AG10803 (cell line): Measurements from ENCODE around the gene TDG.
"Not testable (repeated sequence)": the region's sequence is repeated elsewhere in the genome, so short reads cannot be mapped to it uniquely, and the experiment has no call there.

Experiments used
- DNase-seq: peaks from one replicate; pipeline ENCODE4 v3.0.0; 2010; ENCODE audit warnings: low read depth
- H3K4me3 ChIP-seq: 2 replicates; pipeline ENCODE4 v1.5.1; 2011; ENCODE audit warnings: mild to moderate bottlenecking, low read length, control low read depth
- CTCF ChIP-seq: conservative IDR thresholded peaks from 2 replicates; pipeline ENCODE4 v1.5.1; 2011; ENCODE audit warnings: mild to moderate bottlenecking, low read length, control low read depth, inconsistent platforms

TDG gene

GRCh38 chr12:104012331-104012730, 46.7 kb downstream of the TDG start:
- DNase-seq: no peak
- H3K4me3 ChIP-seq: no peak overlapping the region
- TF ChIP-seq CTCF: no peak

GRCh38 chr12:104021862-104022261, 56.2 kb downstream of the TDG start:
- not testable (repeated sequence) for DNase-seq, H3K4me3 ChIP-seq

- no peak for DNase-seq
- TF ChIP-seq CTCF: no peak
Observed at GRCh38 chr12:104022786-104023185, 57.1 kb downstream of the TDG start.

GRCh38 chr12:104023710-104024109, 58.0 kb downstream of the TDG start:
- TF ChIP-seq CTCF: no peak
- DNase-seq: no peak
- H3K4me3 ChIP-seq: no peak overlapping the region

More at GRCh38 chr12:104022786-104023185, 57.1 kb downstream of the TDG start:
- H3K4me3 ChIP-seq: no peak overlapping the region

- H3K4me3 ChIP-seq: no peak overlapping the region
- no peak for DNase-seq
- no peak for TF ChIP-seq CTCF
Observed at GRCh38 chr12:104024348-104024747, 58.7 kb downstream of the TDG start.

GRCh38 chr12:104025771-104026170, 60.1 kb downstream of the TDG start:
- H3K4me3 ChIP-seq: no peak overlapping the region
- DNase-seq: no peak
- no peak for TF ChIP-seq CTCF

- no peak for DNase-seq
- no peak overlapping the region for H3K4me3 ChIP-seq
- no peak for TF ChIP-seq CTCF
Observed at GRCh38 chr12:104026841-104027599, 61.3 kb downstream of the TDG start.

GRCh38 chr12:104030596-104030995, 64.9 kb downstream of the TDG start:
- not testable (repeated sequence) for H3K4me3 ChIP-seq, DNase-seq

GRCh38 chr12:104036143-104036542, 70.5 kb downstream of the TDG start:
- H3K4me3 ChIP-seq, DNase-seq: not testable (repeated sequence)
